ENCODE measurements around the gene CCL4. TPM values are rescaled to one million over a fixed set of nuclear protein-coding genes. Genes with fewer than 3 reads are reported as not detected.
"Not testable (repeated sequence)": the region's sequence is repeated elsewhere in the genome, so short reads cannot be mapped to it uniquely, and the experiment has no call there.

CCL4 gene
- total RNA-seq, 1 experiment from 2014 or later = 1.2 TPM

GRCh38 chr17:36113131-36113530 is 9.5 kb downstream of the CCL4 start:
- H3K4me1 ChIP-seq (ENCODE audit: control insufficient read depth in 1 of 2, insufficient read depth in 2 of 2, low read length in 2 of 2); H3K79me2 ChIP-seq (ENCODE audit: insufficient read depth, low read length); H4K20me1 ChIP-seq (ENCODE audit: insufficient read depth); DNase-seq (ENCODE audit: low read depth, low spot score); H3K9me3 ChIP-seq (ENCODE audit: control insufficient read depth in 1 of 2, insufficient read depth in 1 of 2, low read depth in 1 of 2, low read length in 2 of 2); H3K4me2 ChIP-seq (ENCODE audit: low read length); BruUV-seq (replicated peaks); H3K4me3 ChIP-seq (replicated peaks in 1 of 2; ENCODE audit: low read depth in 1 of 2, low read length in 2 of 2); ATAC-seq; H3K36me3 ChIP-seq (ENCODE audit: control insufficient read depth in 1 of 2, insufficient read depth in 2 of 2, low read length in 2 of 2); H3K27ac ChIP-seq (ENCODE audit: low read depth, low read length); CTCF ChIA-PET; RAD21 ChIA-PET (ENCODE audit: low non-redundant PET in 1 of 2, low total read pairs in 2 of 2, uncharacterized antibody in 2 of 2, unreplicated experiment in 2 of 2); H3K9ac ChIP-seq (ENCODE audit: low read length); H2AFZ ChIP-seq (ENCODE audit: low read depth, low read length, poor library complexity, severe bottlenecking); POLR2A ChIA-PET; intact Hi-C loops (cut with micrococcal nuclease); H3K9me2 ChIP-seq (ENCODE audit: insufficient read depth); H3K27me3 ChIP-seq (ENCODE audit: insufficient read depth, low read length): not testable (repeated sequence)

- H3K4me2 ChIP-seq (ENCODE audit: low read length); H3K9me2 ChIP-seq (ENCODE audit: insufficient read depth); CTCF ChIA-PET; H3K4me3 ChIP-seq (replicated peaks in 1 of 2; ENCODE audit: low read depth in 1 of 2, low read length in 2 of 2); H3K27me3 ChIP-seq (ENCODE audit: insufficient read depth, low read length); H3K9ac ChIP-seq (ENCODE audit: low read length); H3K79me2 ChIP-seq (ENCODE audit: insufficient read depth, low read length); BruUV-seq (replicated peaks); H3K9me3 ChIP-seq (ENCODE audit: control insufficient read depth in 1 of 2, insufficient read depth in 1 of 2, low read depth in 1 of 2, low read length in 2 of 2); DNase-seq (ENCODE audit: low read depth, low spot score); intact Hi-C loops (cut with micrococcal nuclease); POLR2A ChIA-PET; RAD21 ChIA-PET (ENCODE audit: low non-redundant PET in 1 of 2, low total read pairs in 2 of 2, uncharacterized antibody in 2 of 2, unreplicated experiment in 2 of 2); H2AFZ ChIP-seq (ENCODE audit: low read depth, low read length, poor library complexity, severe bottlenecking); H3K4me1 ChIP-seq (ENCODE audit: control insufficient read depth in 1 of 2, insufficient read depth in 2 of 2, low read length in 2 of 2); H3K27ac ChIP-seq (ENCODE audit: low read depth, low read length); ATAC-seq; H3K36me3 ChIP-seq (ENCODE audit: control insufficient read depth in 1 of 2, insufficient read depth in 2 of 2, low read length in 2 of 2); H4K20me1 ChIP-seq (ENCODE audit: insufficient read depth): not testable (repeated sequence)
Measured at GRCh38 chr17:36114971-36115648, 11.5 kb downstream of the CCL4 start.

- ATAC-seq; H3K9me2 ChIP-seq (ENCODE audit: insufficient read depth); H3K4me2 ChIP-seq (ENCODE audit: low read length); CTCF ChIA-PET; H3K9ac ChIP-seq (ENCODE audit: low read length); DNase-seq (ENCODE audit: low read depth, low spot score); H4K20me1 ChIP-seq (ENCODE audit: insufficient read depth); H3K9me3 ChIP-seq (ENCODE audit: control insufficient read depth in 1 of 2, insufficient read depth in 1 of 2, low read depth in 1 of 2, low read length in 2 of 2); intact Hi-C loops (cut with micrococcal nuclease); H3K27me3 ChIP-seq (ENCODE audit: insufficient read depth, low read length); H3K4me1 ChIP-seq (ENCODE audit: control insufficient read depth in 1 of 2, insufficient read depth in 2 of 2, low read length in 2 of 2); H3K79me2 ChIP-seq (ENCODE audit: insufficient read depth, low read length); H3K27ac ChIP-seq (ENCODE audit: low read depth, low read length); BruUV-seq (replicated peaks); RAD21 ChIA-PET (ENCODE audit: low non-redundant PET in 1 of 2, low total read pairs in 2 of 2, uncharacterized antibody in 2 of 2, unreplicated experiment in 2 of 2); POLR2A ChIA-PET; H3K36me3 ChIP-seq (ENCODE audit: control insufficient read depth in 1 of 2, insufficient read depth in 2 of 2, low read length in 2 of 2); H2AFZ ChIP-seq (ENCODE audit: low read depth, low read length, poor library complexity, severe bottlenecking); H3K4me3 ChIP-seq (replicated peaks in 1 of 2; ENCODE audit: low read depth in 1 of 2, low read length in 2 of 2): not testable (repeated sequence)
Measured at GRCh38 chr17:36115649-36115977, 12.0 kb downstream of the CCL4 start.
